Posterior vena cava (tissue), 2 donors: ENCODE data around the gene EFR3B. TPM values are rescaled to one million over a fixed set of nuclear protein-coding genes. Genes with fewer than 3 reads are reported as not detected.
"Not testable (repeated sequence)": the region's sequence is repeated elsewhere in the genome, so short reads cannot be mapped to it uniquely, and the experiment has no call there.

Source experiments
- DNase-seq: peaks from one replicate; pipeline ENCODE4 v3.0.0-alpha.2; 2020; ENCODE audit warnings: low spot score
- intact Hi-C, 2 donors: fragments of 100-400 bp; cut with DNase I; formaldehyde crosslinking; loops; one replicate each; pipeline versions ENCODE4 v1.14.1 to v1.14.2; 2022 to 2023
- total RNA-seq, 2 donors: library from RNA; stranded (reverse); fragmentation: NEBNext Ultra II Directional; extraction: Animal tissue kit (Norgen Biotek cat#: 25700); gene quantifications; one replicate each; pipeline ENCODE4 v1.2.1, GENCODE V29; 2021
- donor health status: DM: yes; HTN: yes; CAD: no.
- donor health status: DM: yes; HTN: yes; CAD: no.

Gene EFR3B
- total RNA-seq, 2 donors from 2014 or later = 1.7 TPM

DNA sequence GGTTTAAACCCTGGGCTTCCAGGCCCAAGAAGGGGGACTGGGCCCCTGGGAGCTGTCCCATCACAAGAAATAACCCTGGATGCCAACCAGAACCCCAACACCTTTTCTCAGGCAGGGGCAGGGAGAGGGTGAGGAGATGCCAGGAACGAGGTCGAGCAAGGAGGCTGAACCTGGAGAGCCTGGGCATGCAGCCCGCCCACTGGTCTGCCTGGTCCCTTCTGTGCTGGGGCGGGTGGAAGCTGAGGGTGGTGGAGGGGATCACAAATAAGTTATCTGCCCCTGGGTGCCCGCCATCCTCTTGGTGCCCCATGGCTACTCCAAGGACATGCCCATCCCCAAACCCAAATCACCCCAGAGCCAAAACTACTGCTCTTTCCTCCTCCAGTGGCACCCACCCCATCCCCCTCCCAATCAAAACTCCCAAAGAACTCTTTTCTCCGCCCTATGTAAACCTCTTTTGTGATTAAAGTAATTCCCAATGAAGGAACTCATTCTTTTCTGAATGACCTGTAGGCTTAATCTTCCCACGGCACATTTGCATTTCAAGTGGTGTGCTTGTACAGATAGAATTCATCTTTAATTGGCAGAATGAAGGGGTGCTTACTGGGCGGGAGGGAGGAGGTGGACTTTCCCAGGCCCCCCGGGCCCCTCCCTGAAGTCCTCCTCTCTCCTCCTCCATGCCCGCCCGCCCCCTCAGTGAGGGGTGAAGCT lies 47.9 kb downstream of the EFR3B start:
- intact Hi-C loops = loop anchor here in 1 of 2 donors (1.0 kb wide), 1 partner anchor 16 kb away; no protein-coding TSS in a partner anchor
- DNase-seq = no peak

DNA sequence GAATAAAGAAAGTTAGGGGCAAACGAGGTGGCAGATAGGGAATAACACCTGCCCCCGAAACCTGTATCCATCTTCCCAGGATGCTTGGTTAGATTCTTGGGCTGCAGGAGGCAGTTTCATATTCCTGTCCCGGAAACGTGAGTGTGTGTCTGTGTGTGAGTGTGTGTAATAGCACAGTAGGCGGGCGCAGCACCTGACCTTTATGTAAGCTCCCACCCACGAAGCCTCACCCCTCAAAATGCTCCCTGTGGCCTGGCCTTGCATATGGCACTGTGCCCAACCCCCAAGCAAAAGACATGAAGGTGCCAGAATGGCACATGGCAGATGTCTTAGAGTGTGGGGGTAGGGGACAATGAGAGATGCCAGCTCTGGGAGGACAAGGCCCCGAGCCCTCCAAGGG lies 48.9 kb downstream of the EFR3B start:
- DNase-seq = no peak
- intact Hi-C loops = loop anchor here in 1 of 2 donors (1.0 kb wide), 1 partner anchor 18 kb away; no protein-coding TSS in a partner anchor

GRCh38 chr2:25091265-25091664 lies 49.4 kb downstream of the EFR3B start:
- intact Hi-C loops = no loop called here
- DNase-seq = no peak

- intact Hi-C loops = loop anchor here in 1 of 2 donors (5.0 kb wide), 1 partner anchor 249 kb away; no protein-coding TSS in a partner anchor
- DNase-seq = no peak
Measured at GRCh38 chr2:25098056-25098455, 56.2 kb downstream of the EFR3B start.

- no peak for DNase-seq
- intact Hi-C loops = loop anchor here in 1 of 2 donors (5.0 kb wide), 1 partner anchor 248 kb away; no protein-coding TSS in a partner anchor
Measured at GRCh38 chr2:25098670-25099486, 57.0 kb downstream of the EFR3B start.

- DNase-seq, intact Hi-C loops: not testable (repeated sequence)
Measured at GRCh38 chr2:25102352-25102751, 60.5 kb downstream of the EFR3B start.

DNA sequence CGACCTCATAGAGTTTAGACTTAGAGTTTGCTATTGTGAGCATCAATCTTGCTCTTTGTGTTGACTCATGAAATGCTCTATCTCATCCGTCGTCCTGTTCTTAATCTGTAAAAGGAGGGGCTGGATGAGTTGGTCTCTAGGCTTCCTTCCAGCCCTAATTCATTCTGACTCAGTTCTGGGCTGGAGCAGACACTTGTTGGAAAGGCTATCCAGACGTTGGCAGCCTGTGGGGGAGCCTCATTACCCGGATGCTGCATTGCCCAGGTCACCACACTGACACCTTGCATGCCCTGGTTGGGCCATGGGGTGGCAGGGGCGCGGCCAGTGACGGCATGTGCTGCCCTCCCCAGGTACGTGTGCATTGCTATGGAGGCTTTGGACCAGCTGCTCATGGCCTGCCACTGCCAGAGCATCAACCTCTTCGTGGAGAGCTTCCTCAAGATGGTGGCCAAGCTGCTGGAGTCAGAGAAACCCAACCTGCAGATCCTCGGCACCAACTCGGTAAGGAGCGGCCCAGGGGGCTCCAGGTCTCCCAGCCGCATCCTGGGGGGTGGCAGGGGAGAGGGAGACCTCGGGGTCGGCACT lies 61.5 kb downstream of the EFR3B start:
- no peak for DNase-seq
- intact Hi-C loops = no loop called here

GRCh38 chr2:25104736-25105135 lies 62.9 kb downstream of the EFR3B start:
- intact Hi-C loops = no loop called here
- DNase-seq = no peak

GRCh38 chr2:25105336-25106085 lies 63.6 kb downstream of the EFR3B start:
- intact Hi-C loops = no loop called here
- DNase-seq = no peak

DNA sequence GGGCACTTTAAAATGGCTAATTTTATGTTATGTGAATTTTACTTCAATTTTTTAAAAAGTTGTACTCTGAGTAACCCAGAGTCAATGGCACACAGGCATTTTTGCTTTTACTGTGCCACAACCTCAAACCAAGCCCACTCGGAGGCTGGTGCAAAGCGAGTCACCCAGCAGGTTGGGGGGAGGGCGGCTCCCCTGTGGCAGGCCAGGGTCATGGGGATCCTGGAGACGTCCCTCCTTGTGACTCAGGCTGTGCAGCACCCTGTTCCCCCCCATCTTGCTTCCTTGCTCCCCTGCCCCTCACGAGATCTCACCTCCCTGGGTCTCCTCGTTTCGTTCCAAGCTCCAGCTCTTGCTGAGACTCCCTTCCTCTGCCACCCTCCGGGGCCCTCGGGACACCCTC lies 67.9 kb downstream of the EFR3B start:
- peak; percentile 44 for DNase-seq
- intact Hi-C loops = no loop called here

- DNase-seq = peak; percentile 69
- intact Hi-C loops = no loop called here
Measured at GRCh38 chr2:25112113-25112512, 70.2 kb downstream of the EFR3B start.

DNA sequence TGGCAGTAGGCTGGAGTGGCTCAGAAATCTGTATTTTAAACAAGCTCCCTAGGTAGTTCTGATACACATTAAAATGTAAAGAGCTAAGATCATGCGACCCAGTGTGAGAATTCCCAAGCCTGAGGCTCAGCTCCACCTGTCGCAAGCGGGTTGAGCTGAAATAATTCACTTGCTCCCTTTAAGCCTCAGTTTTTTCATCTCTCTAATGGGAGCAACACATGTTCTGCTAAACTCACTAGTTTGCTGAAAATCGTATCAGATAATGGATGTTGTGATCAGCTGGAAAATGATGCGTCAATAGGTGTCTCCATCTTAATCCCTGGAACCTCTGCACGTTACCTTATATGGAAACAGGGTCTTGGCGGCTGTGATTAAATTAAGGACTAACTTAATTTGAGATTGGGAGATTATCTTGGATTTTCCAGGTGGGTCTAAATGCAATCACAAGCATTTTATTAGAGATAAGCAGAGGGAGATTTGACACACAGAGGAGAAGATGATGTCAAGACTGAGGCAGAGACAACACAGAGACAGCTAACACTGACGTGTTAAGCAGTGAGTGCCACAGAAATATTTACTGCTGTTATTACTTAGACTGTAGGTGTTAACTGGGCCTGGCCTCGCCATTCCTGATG lies 73.5 kb downstream of the EFR3B start:
- intact Hi-C loops = no loop called here
- DNase-seq = no peak

GRCh38 chr2:25115902-25116301 lies 74.0 kb downstream of the EFR3B start:
- intact Hi-C loops = no loop called here
- no peak for DNase-seq

GRCh38 chr2:25116956-25117355 lies 75.1 kb downstream of the EFR3B start:
- no peak for DNase-seq
- intact Hi-C loops = no loop called here

- intact Hi-C loops = no loop called here
- no peak for DNase-seq
Measured at GRCh38 chr2:25119263-25119662, 77.4 kb downstream of the EFR3B start.

- intact Hi-C loops = no loop called here
- no peak for DNase-seq
Measured at GRCh38 chr2:25122367-25122766, 80.5 kb downstream of the EFR3B start.

- no peak for DNase-seq
- intact Hi-C loops = no loop called here
Measured at GRCh38 chr2:25123682-25124081, 81.8 kb downstream of the EFR3B start.

GRCh38 chr2:25125189-25125588 lies 83.3 kb downstream of the EFR3B start:
- no peak for DNase-seq
- intact Hi-C loops = no loop called here

- no peak for DNase-seq
- intact Hi-C loops = no loop called here
Measured at GRCh38 chr2:25125976-25126375, 84.1 kb downstream of the EFR3B start.
